HepG2 (cell line): ENCODE results near the gene IRS1. TPM values are rescaled to one million over a fixed set of nuclear protein-coding genes. Genes with fewer than 3 reads are reported as not detected.

Source experiments
- ADNP ChIP-seq: sonication (generic); formaldehyde crosslinking; IDR thresholded peaks from 2 replicates; pipeline ENCODE4 v1.4.0; 2020; ENCODE audit warnings: missing genetic modification reagents
- ATF7-NPFF ChIP-seq: sonication (generic); formaldehyde crosslinking; IDR thresholded peaks from 2 replicates; pipeline ENCODE4 v1.8.1; 2023; ENCODE audit warnings: mild to moderate bottlenecking, low read depth, missing genetic modification reagents, moderate library complexity
- GLMP ChIP-seq: sonication (generic); formaldehyde crosslinking; IDR thresholded peaks from 2 replicates; pipeline ENCODE4 v1.9.0; 2021; ENCODE audit warnings: missing genetic modification reagents, mild to moderate bottlenecking, borderline replicate concordance
- MBD4 ChIP-seq: IDR thresholded peaks from 2 replicates; pipeline ENCODE4 v1.6.1; 2012; ENCODE audit warnings: low read length, inconsistent platforms, borderline replicate concordance
- NR2F2 ChIP-seq: IDR thresholded peaks from 2 replicates; pipeline ENCODE4 v1.6.1; 2012; ENCODE audit warnings: low read depth, inconsistent platforms, borderline replicate concordance
- PRDM10 ChIP-seq: sonication (generic); formaldehyde crosslinking; IDR thresholded peaks from 2 replicates; pipeline ENCODE4 v1.4.0; 2020; ENCODE audit warnings: low read depth, missing genetic modification reagents
- RAD51 ChIP-seq: fragments of 450-650 bp; IDR thresholded peaks from 2 replicates; pipeline ENCODE4 v1.6.1; 2016; ENCODE audit warnings: borderline replicate concordance
- RBFOX2 ChIP-seq: fragments of 200-400 bp; formaldehyde crosslinking; IDR thresholded peaks from 2 replicates; pipeline ENCODE4 v1.6.1; 2017; ENCODE audit warnings: low read depth, mild to moderate bottlenecking, low read length
- RBM39 ChIP-seq: fragments of 200-400 bp; formaldehyde crosslinking; IDR thresholded peaks from one replicate; pipeline ENCODE4 v1.6.1; 2018; ENCODE audit warnings: antibody characterized with exemption, mild to moderate bottlenecking, low read depth, low read length; ENCODE audit not compliant: poor library complexity, severe bottlenecking
- SRSF9 ChIP-seq: fragments of 200-400 bp; formaldehyde crosslinking; IDR thresholded peaks from 2 replicates; pipeline ENCODE4 v1.6.1; 2018; ENCODE audit warnings: borderline replicate concordance, mild to moderate bottlenecking, low read depth, low read length; ENCODE audit not compliant: insufficient read depth, poor library complexity, severe bottlenecking
- TRIM24 ChIP-seq: sonication (generic); formaldehyde crosslinking; IDR thresholded peaks from 2 replicates; pipeline ENCODE4 v1.8.0; 2022; ENCODE audit warnings: mild to moderate bottlenecking, missing genetic modification reagents
- ZBTB14 ChIP-seq: sonication (generic); formaldehyde crosslinking; IDR thresholded peaks from 2 replicates; pipeline ENCODE4 v1.4.0; 2020; ENCODE audit warnings: missing genetic modification reagents
- ZKSCAN1 ChIP-seq: fragments of 150-350 bp; IDR thresholded peaks from 2 replicates; pipeline ENCODE4 v1.6.1; 2014; ENCODE audit warnings: low read length
- ZNF563 ChIP-seq: sonication (generic); formaldehyde crosslinking; IDR thresholded peaks from 2 replicates; pipeline ENCODE4 v1.8.0; 2022; ENCODE audit warnings: mild to moderate bottlenecking, moderate library complexity, missing genetic modification reagents
- ZNF607 ChIP-seq: sonication (generic); formaldehyde crosslinking; IDR thresholded peaks from 2 replicates; pipeline ENCODE4 v1.5.1; 2020; ENCODE audit warnings: missing genetic modification reagents, mild to moderate bottlenecking, borderline replicate concordance
- ZNF616 ChIP-seq: sonication (generic); formaldehyde crosslinking; IDR thresholded peaks from 2 replicates; pipeline ENCODE4 v1.5.0; 2020; ENCODE audit warnings: low read depth, mild to moderate bottlenecking, missing genetic modification reagents
- ZNF687 ChIP-seq: sonication (generic); formaldehyde crosslinking; IDR thresholded peaks from 2 replicates; pipeline ENCODE4 v1.5.1; 2020; ENCODE audit warnings: mild to moderate bottlenecking, missing genetic modification reagents, moderate library complexity
- ZNF737 ChIP-seq: sonication (generic); formaldehyde crosslinking; IDR thresholded peaks from 2 replicates; pipeline ENCODE4 v1.5.0; 2020; ENCODE audit warnings: missing genetic modification reagents, mild to moderate bottlenecking, borderline replicate concordance
- polyA plus RNA-seq, 8 experiments: library from polyadenylated mRNA; depleted of rRNA in 3 of 8; stranded (reverse) in 7 of 8; unstranded in 1 of 8; fragments of >200 nt; fragmentation: Illumina TruSeq in 4 of 8; extraction: Trizol in 4 of 8; gene quantifications; 2 replicates each; pipeline versions ENCODE4 v1.2.1 to v1.2.3, GENCODE V29; 2011 to 2016; ENCODE audit warnings: low read depth in 4 of 8, missing spikeins in 1 of 8, mixed read lengths in 1 of 8; ENCODE audit not compliant: insufficient read depth in 1 of 8
- total RNA-seq, 5 experiments: library from RNA; depleted of rRNA; stranded (reverse); fragments of >200 nt; fragmentation: Illumina TruSeq; extraction: Trizol; gene quantifications; 2 replicates each; pipeline ENCODE4 v1.2.3, GENCODE V29; 2016; ENCODE audit warnings: low read depth in 1 of 5

IRS1 gene
- total and polyA plus RNA-seq, 2 of the 13 experiments (the other 11 are each of a cell fraction or from before 2014, with no cell fraction given), result 8.7 to 9.0 TPM

GRCh38 chr2:226800941-226801784 lies 1.5 kb upstream of the IRS1 start (continued):
- TF ChIP-seq ZNF687 (peak; percentile 97), RAD51 (no peak), SRSF9 (no peak), ZNF607 (peak; percentile 57; the same call in 1 of the 2 replicates), GLMP (CRISPR knock-in tag) (no peak), MBD4 (no peak), ZBTB14 (CRISPR knock-in tag) (no peak), RBM39 (peak; percentile 83), TRIM24 (CRISPR knock-in tag) (no peak), ATF7-NPFF (no peak), ADNP (no peak), ZNF737 (CRISPR knock-in tag) (no peak), RBFOX2 (peak; percentile 88), ZKSCAN1 (no peak), ZNF616 (0 out of 2 replicates have a peak, but pooled peaks have one; percentile 63), ZNF563 (CRISPR knock-in tag) (peak; percentile 34; the same call in 1 of the 2 replicates), PRDM10 (CRISPR knock-in tag) (peak; percentile 88), NR2F2 (no peak)
